ENCODE data around the gene STOM.

STOM gene

GRCh38 chr9:121344184-121344583 lies 25.9 kb downstream of the STOM start:
- H3K4me1 ChIP-seq (ENCODE audit: insufficient read depth, insufficient read length), result no peaks in the 10 kb centered on the region
- no peak overlapping the region for H3K9ac ChIP-seq (ENCODE audit: insufficient read length, low read depth)
- no peak overlapping the region for H3K4me3 ChIP-seq (ENCODE audit: insufficient read length, low read depth)
- H3K36me3 ChIP-seq (ENCODE audit: insufficient read depth, insufficient read length, low read length), result peaks cover 60% of the 10 kb centered on the region
- DNase-seq (ENCODE audit: low read depth, low spot score), result no peak
- TF ChIP-seq SUZ12 (IDR thresholded peaks at IDR 0.05; ENCODE audit: extremely low read depth, insufficient read depth, insufficient read length) (no peak), YY1 (IDR thresholded peaks at IDR 0.05; ENCODE audit: insufficient read depth, insufficient read length) (no peak)
- no peaks in the 10 kb centered on the region for H3K27me3 ChIP-seq (ENCODE audit: insufficient read depth, insufficient read length)
- no peaks in the 10 kb centered on the region for H3K9me3 ChIP-seq (ENCODE audit: insufficient read depth, low read length)

DNA sequence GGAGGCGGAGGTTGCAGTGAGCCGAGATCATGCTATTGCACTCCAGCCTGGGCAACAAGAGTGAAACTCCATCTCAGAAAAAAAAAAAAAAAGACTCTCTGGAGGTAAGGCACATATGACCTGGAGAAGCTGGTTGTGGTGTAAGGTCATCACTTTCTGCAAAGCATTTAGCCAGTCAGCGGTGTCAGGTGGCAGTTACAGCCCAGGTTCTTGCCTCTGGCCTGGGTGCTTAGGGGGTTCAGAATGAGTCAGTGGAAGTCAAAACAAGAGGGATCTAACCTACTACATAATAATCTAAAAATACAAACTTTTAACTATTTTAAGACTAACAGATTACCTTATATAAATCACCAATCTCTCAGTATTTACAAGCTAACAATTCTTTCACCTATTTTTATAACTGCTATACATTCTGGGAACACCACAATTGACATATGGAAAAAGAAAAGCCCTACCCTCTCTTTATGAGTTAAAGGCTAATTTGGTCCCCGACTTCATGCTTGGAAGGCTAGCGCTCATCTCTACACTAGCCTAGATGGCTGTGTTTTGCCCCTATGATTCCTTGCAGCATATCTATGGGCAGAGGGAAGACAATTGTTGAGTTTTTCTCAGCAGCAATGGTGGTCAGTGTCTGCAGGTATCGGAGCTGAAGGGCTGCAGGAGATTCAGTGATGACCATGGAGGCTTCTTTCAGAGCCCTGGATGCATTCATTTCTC lies 29.2 kb downstream of the STOM start:
- no peak for DNase-seq (ENCODE audit: low read depth, low spot score)
- peaks cover 56% of the 10 kb centered on the region for H3K36me3 ChIP-seq (ENCODE audit: insufficient read depth, insufficient read length, low read length)
- no peaks in the 10 kb centered on the region for H3K27me3 ChIP-seq (ENCODE audit: insufficient read depth, insufficient read length)
- H3K9ac ChIP-seq (ENCODE audit: insufficient read length, low read depth), result no peak overlapping the region
- H3K9me3 ChIP-seq (ENCODE audit: insufficient read depth, low read length), result no peaks in the 10 kb centered on the region
- TF ChIP-seq SUZ12 (IDR thresholded peaks at IDR 0.05; ENCODE audit: extremely low read depth, insufficient read depth, insufficient read length), result no peak
- no peak for TF ChIP-seq ZNF274 (IDR thresholded peaks at IDR 0.05; ENCODE audit: low read depth, low read length)
- no peak for TF ChIP-seq YY1 (IDR thresholded peaks at IDR 0.05; ENCODE audit: insufficient read depth, insufficient read length)
- H3K4me1 ChIP-seq (ENCODE audit: insufficient read depth, insufficient read length), result no peaks in the 10 kb centered on the region
- no peak overlapping the region for H3K4me3 ChIP-seq (ENCODE audit: insufficient read length, low read depth)

GRCh38 chr9:121339437-121339836 lies 30.6 kb downstream of the STOM start:
- no peaks in the 10 kb centered on the region for H3K9me3 ChIP-seq (ENCODE audit: insufficient read depth, low read length)
- H3K9ac ChIP-seq (ENCODE audit: insufficient read length, low read depth), result no peak overlapping the region
- no peaks in the 10 kb centered on the region for H3K27me3 ChIP-seq (ENCODE audit: insufficient read depth, insufficient read length)
- no peaks in the 10 kb centered on the region for H3K4me1 ChIP-seq (ENCODE audit: insufficient read depth, insufficient read length)
- DNase-seq (ENCODE audit: low read depth, low spot score), result no peak
- no peak overlapping the region for H3K4me3 ChIP-seq (ENCODE audit: insufficient read length, low read depth)
- TF ChIP-seq ZNF274 (IDR thresholded peaks at IDR 0.05; ENCODE audit: low read depth, low read length) (no peak), SUZ12 (IDR thresholded peaks at IDR 0.05; ENCODE audit: extremely low read depth, insufficient read depth, insufficient read length) (no peak), YY1 (IDR thresholded peaks at IDR 0.05; ENCODE audit: insufficient read depth, insufficient read length) (no peak)
- H3K36me3 ChIP-seq (ENCODE audit: insufficient read depth, insufficient read length, low read length), result peaks cover 45% of the 10 kb centered on the region

- Histone ChIP-seq H3K9me3 (ENCODE audit: insufficient read depth, low read length) (no peaks in the 10 kb centered on the region), H3K4me1 (ENCODE audit: insufficient read depth, insufficient read length) (peaks cover 3% of the 10 kb centered on the region), H3K27me3 (ENCODE audit: insufficient read depth, insufficient read length) (no peaks in the 10 kb centered on the region), H3K36me3 (ENCODE audit: insufficient read depth, insufficient read length, low read length) (peaks cover 42% of the 10 kb centered on the region), H3K9ac (ENCODE audit: insufficient read length, low read depth) (no peak overlapping the region), H3K4me3 (ENCODE audit: insufficient read length, low read depth) (no peak overlapping the region)
- DNase-seq (ENCODE audit: low read depth, low spot score), result no peak
- no peak for TF ChIP-seq ZNF274 (IDR thresholded peaks at IDR 0.05; ENCODE audit: low read depth, low read length)
- TF ChIP-seq YY1 (IDR thresholded peaks at IDR 0.05; ENCODE audit: insufficient read depth, insufficient read length), result no peak
- no peak for TF ChIP-seq SUZ12 (IDR thresholded peaks at IDR 0.05; ENCODE audit: extremely low read depth, insufficient read depth, insufficient read length)
Observed at GRCh38 chr9:121336665-121337064, 33.4 kb downstream of the STOM start.

DNA sequence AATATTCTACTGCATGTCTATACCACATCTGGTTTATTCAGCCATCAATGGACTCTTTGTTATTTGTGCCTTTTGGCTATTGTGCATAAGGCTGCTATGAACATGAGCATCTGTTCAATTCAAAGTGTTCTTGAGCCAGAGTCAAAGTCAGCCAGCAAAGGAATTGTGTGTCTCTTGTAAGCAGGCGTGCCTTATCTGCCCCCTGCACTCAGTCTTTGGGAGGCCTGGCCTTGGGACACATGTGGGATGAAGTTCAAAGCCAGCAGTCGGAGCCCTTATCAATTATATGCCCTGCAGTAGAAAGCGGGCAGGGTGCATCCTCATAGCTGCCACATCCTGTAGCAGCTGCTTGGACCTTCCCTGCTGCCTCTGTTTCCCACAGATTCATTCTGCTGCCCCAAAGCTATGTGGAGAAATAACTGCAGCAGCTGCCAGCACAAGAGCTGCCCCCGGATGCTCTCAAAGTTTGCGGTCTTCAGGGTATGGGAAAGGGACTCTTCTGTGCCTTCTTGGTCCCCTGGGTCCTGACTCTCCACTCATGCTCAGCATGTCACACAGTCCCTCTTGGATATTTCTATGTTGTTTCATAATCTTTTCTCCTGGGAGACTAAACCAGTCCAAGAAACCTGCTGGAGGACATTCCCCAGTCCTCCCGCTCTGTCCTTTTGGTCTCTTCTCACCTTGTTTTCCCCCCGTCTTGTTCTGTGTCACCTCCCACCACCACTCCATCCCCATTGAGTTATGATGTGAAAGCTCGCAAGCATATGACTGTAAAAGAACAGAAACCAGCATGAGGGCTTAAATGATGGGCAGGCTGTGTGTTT lies 35.9 kb downstream of the STOM start:
- H3K4me3 ChIP-seq (ENCODE audit: insufficient read length, low read depth), result no peak overlapping the region
- no peak overlapping the region for H3K9ac ChIP-seq (ENCODE audit: insufficient read length, low read depth)
- no peak for TF ChIP-seq YY1 (IDR thresholded peaks at IDR 0.05; ENCODE audit: insufficient read depth, insufficient read length)
- no peak for TF ChIP-seq SUZ12 (IDR thresholded peaks at IDR 0.05; ENCODE audit: extremely low read depth, insufficient read depth, insufficient read length)
- TF ChIP-seq ZNF274 (IDR thresholded peaks at IDR 0.05; ENCODE audit: low read depth, low read length), result no peak
- H3K4me1 ChIP-seq (ENCODE audit: insufficient read depth, insufficient read length), result peaks cover 3% of the 10 kb centered on the region
- no peaks in the 10 kb centered on the region for H3K27me3 ChIP-seq (ENCODE audit: insufficient read depth, insufficient read length)
- H3K9me3 ChIP-seq (ENCODE audit: insufficient read depth, low read length), result no peaks in the 10 kb centered on the region
- peaks cover 49% of the 10 kb centered on the region for H3K36me3 ChIP-seq (ENCODE audit: insufficient read depth, insufficient read length, low read length)
- DNase-seq (ENCODE audit: low read depth, low spot score), result no peak

GRCh38 chr9:121331992-121332685 lies 37.9 kb downstream of the STOM start:
- Histone ChIP-seq H3K36me3 (ENCODE audit: insufficient read depth, insufficient read length, low read length) (peaks cover 51% of the 10 kb centered on the region), H3K27me3 (ENCODE audit: insufficient read depth, insufficient read length) (no peaks in the 10 kb centered on the region), H3K9ac (ENCODE audit: insufficient read length, low read depth) (no peak overlapping the region), H3K4me1 (ENCODE audit: insufficient read depth, insufficient read length) (peaks cover 4% of the 10 kb centered on the region), H3K9me3 (ENCODE audit: insufficient read depth, low read length) (no peaks in the 10 kb centered on the region), H3K4me3 (ENCODE audit: insufficient read length, low read depth) (no peak overlapping the region)
- no peak for TF ChIP-seq YY1 (IDR thresholded peaks at IDR 0.05; ENCODE audit: insufficient read depth, insufficient read length)
- no peak for TF ChIP-seq SUZ12 (IDR thresholded peaks at IDR 0.05; ENCODE audit: extremely low read depth, insufficient read depth, insufficient read length)
- no peak for TF ChIP-seq ZNF274 (IDR thresholded peaks at IDR 0.05; ENCODE audit: low read depth, low read length)
- DNase-seq (ENCODE audit: low read depth, low spot score), result no peak

DNA sequence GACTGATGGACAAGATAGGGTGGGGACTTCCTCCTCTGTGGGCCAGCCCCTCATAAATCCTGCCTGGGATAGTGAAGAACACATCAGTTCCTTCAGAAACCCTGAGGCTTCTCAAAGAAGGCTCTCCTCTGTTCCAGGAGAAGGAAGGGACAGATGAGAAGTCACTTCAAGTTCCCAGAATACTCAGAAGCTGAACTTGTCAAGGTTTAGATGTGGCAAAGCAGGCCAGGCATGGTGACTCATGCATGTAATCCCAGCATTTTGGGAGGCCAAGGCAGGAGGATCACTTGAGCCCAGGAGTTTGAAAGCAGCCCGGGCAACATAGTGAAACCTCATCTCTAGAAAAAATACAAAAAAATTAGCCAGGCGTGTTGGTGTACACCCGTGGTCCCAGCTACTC lies 38.5 kb downstream of the STOM start:
- Histone ChIP-seq H3K9ac (ENCODE audit: insufficient read length, low read depth) (no peak overlapping the region), H3K9me3 (ENCODE audit: insufficient read depth, low read length) (no peaks in the 10 kb centered on the region), H3K27me3 (ENCODE audit: insufficient read depth, insufficient read length) (no peaks in the 10 kb centered on the region), H3K4me3 (ENCODE audit: insufficient read length, low read depth) (no peak overlapping the region), H3K36me3 (ENCODE audit: insufficient read depth, insufficient read length, low read length) (peaks cover 52% of the 10 kb centered on the region), H3K4me1 (ENCODE audit: insufficient read depth, insufficient read length) (peaks cover 6% of the 10 kb centered on the region)
- TF ChIP-seq SUZ12 (IDR thresholded peaks at IDR 0.05; ENCODE audit: extremely low read depth, insufficient read depth, insufficient read length) (no peak), YY1 (IDR thresholded peaks at IDR 0.05; ENCODE audit: insufficient read depth, insufficient read length) (no peak), ZNF274 (IDR thresholded peaks at IDR 0.05; ENCODE audit: low read depth, low read length) (no peak)
- no peak for DNase-seq (ENCODE audit: low read depth, low spot score)

Data from NT2/D1 (cell line).